Erythroblast (primary cell): ENCODE results near the gene IFNLR1.

Source experiments
- DNase-seq, 2 experiments: peaks; one replicate each; lab custom pipeline; 2025; lab: John Stamatoyannopoulos, UW
- GATA1 ChIP-seq: IDR thresholded peaks from 2 replicates; pipeline ENCODE4 v1.6.1; 2011; ENCODE audit warnings: low read depth, mild to moderate bottlenecking, control low read depth, low read length, moderate library complexity
- POLR2A ChIP-seq: IDR thresholded peaks from 2 replicates; pipeline ENCODE4 v1.6.1; 2011; ENCODE audit warnings: mild to moderate bottlenecking, low read length

IFNLR1 gene

DNA sequence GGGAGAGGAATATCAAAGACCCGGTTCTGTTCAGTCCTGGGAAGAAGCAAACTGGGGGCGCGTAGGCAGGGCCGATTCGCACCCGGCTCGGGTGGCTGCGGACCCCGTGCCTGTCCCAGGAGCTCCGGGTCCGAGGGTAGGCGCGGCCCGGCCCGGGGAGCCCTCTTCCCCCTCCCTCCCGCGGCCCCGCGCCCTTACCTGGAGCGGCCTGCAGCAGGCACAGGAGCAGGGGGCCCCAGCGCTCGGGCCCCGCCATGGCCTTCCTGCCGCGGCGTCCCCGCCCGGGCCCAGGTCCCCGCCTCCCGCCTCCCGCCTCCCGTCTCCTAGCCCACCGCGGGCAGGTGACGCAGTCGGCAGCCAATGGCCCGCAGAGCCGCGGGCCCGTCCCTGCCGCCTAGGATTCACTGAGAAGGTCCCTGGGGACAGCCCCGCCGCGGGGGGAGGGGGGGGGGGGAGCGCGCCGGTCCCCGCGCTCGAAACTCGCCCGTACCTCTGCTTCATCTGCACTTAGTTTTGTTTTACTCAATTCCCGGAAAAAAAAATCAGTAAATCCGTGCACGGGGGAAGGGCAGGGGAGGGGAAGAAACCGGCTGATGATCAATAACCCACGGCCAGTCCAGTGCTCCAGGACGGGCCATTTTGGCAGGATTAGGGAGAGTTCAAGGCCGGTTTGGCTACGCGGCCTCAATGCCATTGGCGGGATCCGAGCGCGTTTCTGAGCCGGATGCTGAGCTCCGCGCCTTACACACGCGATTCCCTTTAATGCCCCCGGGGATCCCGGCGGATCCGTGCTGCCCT is at the start of gene IFNLR1:
TSS of gene IFNLR1 (minus strand) at position 297 of the 798 bp plus-strand sequence. CDS start at position 256, 41 bp downstream.
- TF ChIP-seq POLR2A = no peak
- no peak for TF ChIP-seq GATA1
- no peak for DNase-seq

DNA sequence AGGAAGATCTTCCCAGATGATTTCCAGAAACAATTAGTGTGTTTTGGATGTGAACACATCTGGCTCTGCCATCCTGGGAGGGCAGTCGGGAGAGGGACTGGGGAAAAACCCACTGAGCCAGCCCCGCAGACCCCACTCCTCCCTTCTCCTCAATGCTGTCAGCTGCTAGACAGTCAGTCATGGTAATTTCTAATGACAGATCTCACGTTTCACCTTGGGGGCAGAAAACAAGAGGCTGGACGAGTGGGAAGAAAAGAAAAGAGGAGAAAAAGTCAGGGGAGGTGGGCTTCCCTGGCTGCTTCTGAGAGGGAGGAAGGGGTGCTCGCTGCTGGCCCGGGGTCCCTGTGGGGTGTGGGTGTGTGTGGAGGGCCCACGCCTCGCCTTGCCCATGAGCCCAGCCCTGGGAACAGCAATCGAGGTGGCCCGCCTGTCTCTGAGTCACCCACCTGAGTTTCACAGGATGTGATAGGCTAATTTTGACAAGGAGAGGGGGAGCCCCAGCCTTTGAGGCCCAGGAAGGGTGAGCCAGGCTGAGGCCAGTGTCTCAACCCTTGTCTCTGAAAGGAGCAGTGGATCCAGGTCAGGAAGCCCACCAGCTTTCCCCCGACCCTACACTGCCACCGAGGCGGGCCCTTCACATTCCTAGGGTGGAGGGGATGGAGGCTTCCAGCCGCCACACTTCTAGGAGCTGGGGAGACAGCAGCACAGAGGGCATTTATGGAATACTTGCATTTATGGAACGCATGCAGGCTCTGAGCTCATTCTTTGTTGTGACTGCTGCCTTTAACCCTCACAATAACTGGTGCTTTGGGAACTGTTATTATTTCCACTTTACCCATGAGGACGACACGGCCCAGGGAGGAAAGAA is 49.1 kb upstream of the IFNLR1 start:
- TF ChIP-seq GATA1 (no peak), POLR2A (no peak)
- no peak for DNase-seq

DNA sequence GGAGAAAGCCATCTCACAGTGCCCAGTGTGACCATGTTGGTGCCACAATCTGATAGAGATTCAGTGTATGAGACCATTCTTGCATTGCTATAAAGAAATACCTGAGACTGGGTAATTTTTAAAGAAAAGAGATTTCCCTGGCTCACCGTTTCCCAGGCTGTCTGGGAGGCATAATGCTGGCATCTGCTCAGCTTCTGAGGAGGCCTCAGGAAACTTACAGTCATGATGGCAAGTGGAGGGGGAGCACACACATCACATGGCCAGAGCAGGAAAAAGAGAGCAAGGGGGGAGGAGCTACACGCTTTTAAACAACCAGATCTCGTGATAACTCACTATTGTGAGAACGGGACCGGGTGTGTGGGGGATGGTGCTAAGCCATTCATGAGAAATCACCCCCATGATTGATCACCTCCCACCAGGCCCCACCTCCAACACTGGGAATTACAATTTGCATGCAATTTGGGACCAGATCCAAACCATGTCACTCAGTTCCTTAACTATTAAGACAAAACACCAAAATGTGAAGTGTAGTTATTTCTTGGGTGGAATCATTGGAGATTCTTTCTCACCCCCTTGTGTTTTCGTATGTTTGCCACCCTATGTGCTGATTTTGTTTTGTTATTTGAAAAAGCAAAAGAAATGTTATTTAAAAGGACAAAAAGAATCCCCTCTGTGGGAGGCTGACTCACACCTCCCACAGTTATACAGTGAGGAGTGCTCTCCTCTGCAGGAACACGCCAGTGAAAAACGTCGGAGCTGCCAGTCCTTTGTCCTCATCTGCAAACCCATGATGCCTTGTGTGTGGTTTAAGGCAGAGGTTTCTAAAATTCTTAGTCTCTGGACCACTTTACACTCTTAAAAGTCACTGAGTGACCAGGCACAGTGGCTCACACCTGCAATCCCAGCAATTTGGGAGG is 46.9 kb upstream of the IFNLR1 start:
- no peak for TF ChIP-seq GATA1
- TF ChIP-seq POLR2A = no peak

DNA sequence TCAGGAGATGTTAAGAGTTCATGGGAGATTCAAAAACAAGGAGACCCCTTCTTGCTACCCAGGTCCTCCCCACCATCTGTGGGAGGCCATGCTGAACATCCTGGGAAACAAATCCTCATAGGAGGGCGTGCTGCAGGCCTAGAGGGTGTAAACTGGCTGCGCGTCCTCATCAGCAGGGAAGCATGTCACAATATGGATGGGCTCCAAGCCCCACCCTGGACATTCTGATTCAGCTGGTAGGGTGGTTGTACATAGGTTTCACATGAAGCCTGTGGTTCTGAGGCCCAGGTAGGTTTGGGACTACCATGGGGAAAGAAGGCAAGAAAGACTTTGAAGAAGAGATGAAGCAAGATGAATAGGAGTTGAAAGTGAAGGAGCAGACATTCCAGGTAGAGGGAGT is 44.6 kb upstream of the IFNLR1 start:
- no peak for TF ChIP-seq POLR2A
- no peak for TF ChIP-seq GATA1
- no peak for DNase-seq

More for the DNA sequence above, 46.9 kb upstream of the IFNLR1 start:
- DNase-seq = no peak

DNA sequence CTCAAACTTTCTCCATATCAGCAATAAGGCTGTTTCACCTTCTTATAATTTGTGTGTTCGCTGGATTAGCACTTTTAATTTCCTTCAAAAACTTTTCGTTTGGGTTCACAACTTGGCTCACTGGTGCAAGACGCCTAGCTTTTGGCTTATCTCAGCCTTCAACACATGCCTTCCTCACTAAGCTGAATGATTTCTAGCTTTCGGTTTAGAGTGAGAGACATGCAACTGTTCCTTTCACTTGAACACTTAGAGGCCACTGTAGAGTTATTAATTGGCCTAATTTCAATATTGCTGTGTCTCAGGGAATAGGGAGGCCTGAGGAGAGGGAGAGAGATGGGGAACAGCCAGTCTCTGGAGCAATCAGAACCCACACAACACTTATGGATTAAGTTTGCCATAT is 41.2 kb upstream of the IFNLR1 start:
- TF ChIP-seq POLR2A (no peak), GATA1 (no peak)
- DNase-seq = no peak

DNA sequence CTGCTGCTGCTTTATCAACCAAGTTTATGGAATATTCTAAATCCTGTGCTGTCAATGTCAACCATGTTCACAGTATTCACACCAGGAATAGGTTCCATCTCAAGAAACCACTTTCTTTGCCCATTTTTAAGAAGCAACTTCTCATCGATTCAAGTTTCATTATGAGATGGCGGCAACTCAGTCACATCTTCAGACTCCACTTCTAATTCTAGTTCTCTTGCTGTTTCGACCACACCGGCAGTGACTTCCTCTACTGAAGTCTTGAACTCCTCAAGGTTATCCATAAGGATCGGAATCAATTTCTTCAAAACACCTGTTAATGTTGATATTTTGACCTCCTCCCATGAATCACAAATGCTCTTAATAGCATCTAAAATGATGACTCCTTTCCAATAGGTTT is 39.7 kb upstream of the IFNLR1 start:
- no peak for TF ChIP-seq GATA1
- no peak for TF ChIP-seq POLR2A
- no peak for DNase-seq

DNA sequence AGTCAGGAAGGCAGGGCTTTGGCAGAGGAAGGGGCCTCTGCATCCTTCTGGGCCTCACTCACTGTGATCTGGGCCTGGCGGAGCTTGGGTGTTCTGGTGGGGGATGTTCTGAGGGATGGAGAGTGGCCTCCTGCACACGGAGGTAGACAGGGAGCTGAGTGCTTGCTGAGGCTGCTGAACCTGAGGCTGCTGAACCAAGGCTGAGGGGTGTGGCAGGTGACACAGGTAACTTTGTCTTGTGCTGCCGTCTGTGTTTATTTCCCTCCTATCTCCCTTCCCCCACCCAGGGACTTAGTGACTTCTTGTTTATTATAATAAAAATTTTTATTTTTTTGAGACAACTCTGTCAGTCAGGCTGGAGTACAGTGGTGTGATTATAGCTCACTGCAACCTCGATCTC is 37.7 kb upstream of the IFNLR1 start:
- TF ChIP-seq POLR2A (no peak), GATA1 (no peak)
- DNase-seq = no peak

DNA sequence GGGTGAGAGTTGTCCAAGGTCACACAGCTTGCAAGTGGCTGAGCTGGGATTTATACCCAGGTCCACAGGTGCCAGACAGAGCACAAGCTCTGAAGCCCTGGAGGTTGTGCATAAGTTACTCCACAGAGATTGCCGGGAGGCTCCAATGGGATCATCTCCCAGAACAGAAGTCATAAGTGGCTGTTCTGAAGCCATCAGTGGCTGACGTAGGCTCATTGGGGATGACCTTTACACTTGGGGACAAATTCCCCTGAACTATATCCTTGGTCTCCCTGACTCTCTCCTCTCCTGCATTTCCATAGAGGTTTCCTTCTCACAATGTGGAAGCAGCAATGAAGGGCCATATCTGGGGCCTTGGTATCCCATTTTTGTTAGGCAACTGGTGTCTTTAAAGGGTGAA is 37.0 kb upstream of the IFNLR1 start:
- TF ChIP-seq POLR2A (no peak), GATA1 (no peak)
- no peak for DNase-seq

DNA sequence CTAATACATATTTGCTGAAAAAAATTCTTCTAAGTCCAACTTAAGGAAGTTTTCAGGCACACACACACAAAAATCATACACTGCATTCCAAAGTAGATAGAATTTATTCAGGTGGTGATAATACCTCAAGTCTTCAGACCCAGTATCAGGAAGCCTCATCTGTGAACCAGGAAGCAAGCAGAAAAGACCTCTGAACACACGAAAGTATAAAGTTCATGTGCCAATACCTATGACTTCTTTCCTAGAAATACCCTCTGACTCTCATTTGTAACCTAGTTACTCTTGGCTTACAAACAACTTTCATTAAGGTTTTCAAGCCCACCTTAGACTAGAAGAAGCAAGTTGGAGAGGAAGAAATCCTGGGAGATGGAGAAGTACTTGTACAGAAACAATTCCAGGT is 35.7 kb upstream of the IFNLR1 start:
- TF ChIP-seq GATA1 (no peak), POLR2A (no peak)
- no peak for DNase-seq

DNA sequence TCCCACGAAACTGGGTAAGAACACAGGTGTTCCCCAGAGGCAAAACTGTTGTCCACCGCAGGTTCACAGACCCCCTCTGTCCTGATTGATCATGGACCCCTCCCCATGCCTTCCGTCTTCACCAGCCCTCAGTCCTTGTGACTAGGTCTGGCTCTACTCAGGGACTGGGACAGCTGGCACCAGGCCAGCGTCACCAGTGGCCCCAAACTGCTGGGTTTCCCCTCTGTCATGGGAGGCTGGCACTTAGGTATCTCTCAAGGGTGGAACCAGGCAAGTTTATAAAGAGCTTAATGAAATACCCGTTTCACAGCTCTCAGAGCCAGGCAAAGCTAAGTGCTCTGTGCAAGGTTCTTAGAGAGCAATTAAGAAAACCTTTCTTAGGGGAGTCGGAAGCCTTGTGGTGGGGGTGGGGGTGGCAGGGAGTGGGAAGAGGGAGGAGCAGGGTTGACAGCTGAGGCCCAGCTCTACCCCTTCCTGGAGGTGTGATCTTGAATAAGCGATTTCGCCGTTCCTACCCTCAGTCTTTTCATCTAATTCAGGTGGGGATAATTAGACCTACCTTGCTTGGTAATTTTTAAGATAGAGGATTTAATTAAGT is 35.0 kb upstream of the IFNLR1 start:
- no peak for TF ChIP-seq GATA1
- no peak for TF ChIP-seq POLR2A
- DNase-seq = no peak

DNA sequence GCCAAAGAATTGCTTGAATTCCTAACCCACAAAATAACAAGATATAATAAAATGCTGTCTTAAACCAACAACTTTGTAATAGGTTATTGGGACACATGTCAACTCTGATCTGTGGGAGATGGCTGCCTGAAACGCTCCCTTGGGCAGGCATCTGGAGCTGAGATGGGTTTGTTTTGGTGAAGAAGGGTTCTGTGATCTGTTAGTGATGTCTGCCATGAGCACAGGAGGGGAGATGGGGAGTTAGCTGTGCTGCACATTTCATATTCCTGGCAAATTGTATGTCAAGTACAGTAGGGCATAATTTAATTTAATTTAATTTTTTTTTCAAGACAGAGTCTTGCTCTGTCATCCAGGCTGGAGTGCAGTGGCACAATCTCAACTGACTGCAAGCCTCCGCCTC is 34.2 kb upstream of the IFNLR1 start:
- TF ChIP-seq POLR2A (no peak), GATA1 (no peak)
- no peak for DNase-seq

DNA sequence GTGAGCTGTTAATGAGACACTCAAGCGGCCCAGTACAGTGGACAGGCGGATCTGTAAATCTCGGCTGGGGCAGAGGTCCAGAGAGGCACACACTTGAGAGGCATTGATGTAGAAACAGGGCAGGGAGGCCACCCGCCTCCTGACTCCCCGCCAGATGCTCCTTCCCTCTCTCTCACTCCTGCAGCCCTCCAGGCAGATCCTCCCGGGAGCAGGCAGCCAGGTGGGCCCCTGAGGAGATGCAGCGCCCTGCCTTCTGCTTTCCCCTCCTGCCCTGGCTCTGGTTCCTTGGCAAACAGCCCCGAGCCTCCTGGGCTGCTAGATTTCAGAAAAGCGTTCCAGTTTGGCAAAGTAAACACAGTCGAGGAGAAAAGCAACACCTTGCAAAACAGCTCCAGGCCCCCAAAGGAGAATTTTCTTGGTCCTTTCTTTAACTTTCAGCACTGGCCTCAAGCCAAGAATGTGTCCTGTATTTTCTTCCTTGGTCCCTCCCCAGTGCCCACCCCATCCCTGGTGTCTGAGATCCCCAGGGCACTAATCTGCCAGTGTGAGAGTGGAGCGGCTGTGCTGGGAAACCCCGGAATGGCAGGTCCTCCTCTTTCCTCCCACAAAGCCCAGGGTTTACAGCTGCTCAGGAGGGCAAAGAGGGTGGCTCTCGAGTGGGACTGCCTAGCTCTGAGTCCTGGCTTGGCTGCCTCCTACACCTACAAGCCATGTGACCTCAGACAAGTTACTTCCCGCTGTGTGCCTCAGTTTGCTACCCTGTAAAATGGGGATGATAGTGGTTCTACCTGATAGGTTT is 29.4 kb upstream of the IFNLR1 start:
- TF ChIP-seq GATA1 (no peak), POLR2A (no peak)
- no peak for DNase-seq
